Measurements from ENCODE around the gene MBTPS1.

Gene MBTPS1

DNA sequence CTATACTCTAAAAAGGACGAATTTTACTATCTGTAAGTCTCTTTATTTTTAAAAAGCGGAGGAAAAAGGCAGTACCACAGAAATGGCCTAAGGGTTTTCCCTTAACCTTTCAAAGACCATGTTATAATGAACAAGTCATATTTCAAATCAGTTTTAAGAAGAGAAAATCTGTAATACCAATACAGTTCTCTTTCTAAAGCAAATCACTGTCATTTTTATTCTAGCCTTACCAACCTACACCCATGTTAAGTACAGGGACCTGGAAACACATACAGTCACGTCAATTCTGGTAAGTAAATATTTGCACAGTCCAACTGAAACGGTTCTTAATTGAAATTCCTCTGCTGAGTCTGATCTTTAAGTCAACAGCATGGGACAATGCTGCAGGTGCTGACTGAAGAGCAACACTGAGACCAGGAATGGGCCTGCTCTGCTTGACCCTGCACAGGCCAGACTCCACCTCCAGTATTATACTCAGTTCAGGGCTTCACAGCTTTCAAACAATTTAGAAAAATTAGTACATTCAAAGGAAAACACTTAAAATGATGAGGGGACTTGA lies 20.2 kb downstream of the MBTPS1 start:
- Histone ChIP-seq H3K79me2 (ENCODE audit: low read length) (no peaks in the 10 kb centered on the region), H3K9ac (ENCODE audit: low read length) (no peak overlapping the region), H3K4me2 (ENCODE audit: low read length) (no peak overlapping the region), H2AFZ (ENCODE audit: low read depth, low read length) (no peak overlapping the region), H3K36me3 (replicated peaks; ENCODE audit: low read depth, low read length) (peaks cover 50% of the 10 kb centered on the region), H3K27me3 (ENCODE audit: low read depth, low read length) (no peaks in the 10 kb centered on the region), H3K4me1 (ENCODE audit: low read length) (peaks cover 9% of the 10 kb centered on the region), H3K9me3 (ENCODE audit: insufficient read depth, low read length) (no peaks in the 10 kb centered on the region), H3K4me3 (ENCODE audit: low read length) (no peak overlapping the region), H3K27ac (ENCODE audit: low read length) (no peak overlapping the region), H4K20me1 (ENCODE audit: insufficient read depth, low read length) (peaks cover 46% of the 10 kb centered on the region)
- TF ChIP-seq, protein P1, sequence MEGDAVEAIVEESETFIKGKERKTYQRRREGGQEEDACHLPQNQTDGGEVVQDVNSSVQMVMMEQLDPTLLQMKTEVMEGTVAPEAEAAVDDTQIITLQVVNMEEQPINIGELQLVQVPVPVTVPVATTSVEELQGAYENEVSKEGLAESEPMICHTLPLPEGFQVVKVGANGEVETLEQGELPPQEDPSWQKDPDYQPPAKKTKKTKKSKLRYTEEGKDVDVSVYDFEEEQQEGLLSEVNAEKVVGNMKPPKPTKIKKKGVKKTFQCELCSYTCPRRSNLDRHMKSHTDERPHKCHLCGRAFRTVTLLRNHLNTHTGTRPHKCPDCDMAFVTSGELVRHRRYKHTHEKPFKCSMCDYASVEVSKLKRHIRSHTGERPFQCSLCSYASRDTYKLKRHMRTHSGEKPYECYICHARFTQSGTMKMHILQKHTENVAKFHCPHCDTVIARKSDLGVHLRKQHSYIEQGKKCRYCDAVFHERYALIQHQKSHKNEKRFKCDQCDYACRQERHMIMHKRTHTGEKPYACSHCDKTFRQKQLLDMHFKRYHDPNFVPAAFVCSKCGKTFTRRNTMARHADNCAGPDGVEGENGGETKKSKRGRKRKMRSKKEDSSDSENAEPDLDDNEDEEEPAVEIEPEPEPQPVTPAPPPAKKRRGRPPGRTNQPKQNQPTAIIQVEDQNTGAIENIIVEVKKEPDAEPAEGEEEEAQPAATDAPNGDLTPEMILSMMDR (IDR thresholded peaks at IDR 0.05; ENCODE audit: low read depth, low read length) = no peak
- TF ChIP-seq EZH2phosphoT487 (IDR thresholded peaks at IDR 0.05; ENCODE audit: low read depth) = no peak

DNA sequence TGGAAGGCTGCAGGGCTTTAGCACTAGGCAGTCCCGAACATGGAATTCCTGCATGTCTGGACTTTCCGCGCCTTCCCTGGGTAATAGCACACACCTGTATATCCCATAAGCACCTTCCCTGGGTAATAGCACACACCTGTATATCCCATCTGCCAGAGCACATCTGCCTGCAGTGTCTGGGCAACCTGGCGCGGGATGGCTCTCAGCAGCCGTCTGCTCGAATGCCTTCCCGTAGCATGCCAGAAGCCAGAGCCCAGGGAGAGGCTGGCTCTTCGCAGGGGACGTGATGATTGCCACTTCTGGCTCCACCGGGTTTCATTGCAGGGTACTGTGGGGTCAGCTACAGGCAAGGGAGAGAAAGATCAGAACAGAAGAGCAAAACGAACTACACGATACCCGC lies 21.3 kb downstream of the MBTPS1 start:
- H3K4me2 ChIP-seq (ENCODE audit: low read length) = no peak overlapping the region
- peaks cover 9% of the 10 kb centered on the region for H3K4me1 ChIP-seq (ENCODE audit: low read length)
- peaks cover 53% of the 10 kb centered on the region for H3K36me3 ChIP-seq (replicated peaks; ENCODE audit: low read depth, low read length)
- no peaks in the 10 kb centered on the region for H3K79me2 ChIP-seq (ENCODE audit: low read length)
- H3K27me3 ChIP-seq (ENCODE audit: low read depth, low read length) = no peaks in the 10 kb centered on the region
- no peak overlapping the region for H3K4me3 ChIP-seq (ENCODE audit: low read length)
- no peak overlapping the region for H3K9ac ChIP-seq (ENCODE audit: low read length)
- no peak for TF ChIP-seq EZH2phosphoT487 (IDR thresholded peaks at IDR 0.05; ENCODE audit: low read depth)
- TF ChIP-seq, protein P1 (IDR thresholded peaks at IDR 0.05; ENCODE audit: low read depth, low read length) = no peak
- no peak overlapping the region for H2AFZ ChIP-seq (ENCODE audit: low read depth, low read length)
- H4K20me1 ChIP-seq (ENCODE audit: insufficient read depth, low read length) = peaks cover 47% of the 10 kb centered on the region
- H3K9me3 ChIP-seq (ENCODE audit: insufficient read depth, low read length) = no peaks in the 10 kb centered on the region
- no peak overlapping the region for H3K27ac ChIP-seq (ENCODE audit: low read length)

DNA sequence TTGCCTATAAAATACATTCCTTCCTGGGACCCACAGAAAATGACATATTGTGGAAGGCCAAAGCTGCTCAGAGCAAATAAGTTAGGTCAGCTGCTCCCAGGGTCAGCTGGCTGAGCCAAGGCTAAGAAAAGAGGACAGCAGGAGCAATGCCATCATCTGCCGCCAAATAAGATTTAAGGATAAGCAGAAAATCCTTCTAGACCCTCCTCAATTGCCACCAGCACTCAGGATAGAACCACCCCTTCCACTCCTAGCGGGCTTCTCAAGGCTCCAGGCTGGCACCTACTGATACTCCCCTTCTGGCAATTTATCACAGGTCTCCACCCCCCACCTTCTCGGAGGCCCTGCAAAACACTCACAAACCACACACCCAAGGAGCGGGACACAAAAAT lies 22.9 kb downstream of the MBTPS1 start:
- peaks cover 51% of the 10 kb centered on the region for H4K20me1 ChIP-seq (ENCODE audit: insufficient read depth, low read length)
- H3K4me3 ChIP-seq (ENCODE audit: low read length) = no peak overlapping the region

DNA sequence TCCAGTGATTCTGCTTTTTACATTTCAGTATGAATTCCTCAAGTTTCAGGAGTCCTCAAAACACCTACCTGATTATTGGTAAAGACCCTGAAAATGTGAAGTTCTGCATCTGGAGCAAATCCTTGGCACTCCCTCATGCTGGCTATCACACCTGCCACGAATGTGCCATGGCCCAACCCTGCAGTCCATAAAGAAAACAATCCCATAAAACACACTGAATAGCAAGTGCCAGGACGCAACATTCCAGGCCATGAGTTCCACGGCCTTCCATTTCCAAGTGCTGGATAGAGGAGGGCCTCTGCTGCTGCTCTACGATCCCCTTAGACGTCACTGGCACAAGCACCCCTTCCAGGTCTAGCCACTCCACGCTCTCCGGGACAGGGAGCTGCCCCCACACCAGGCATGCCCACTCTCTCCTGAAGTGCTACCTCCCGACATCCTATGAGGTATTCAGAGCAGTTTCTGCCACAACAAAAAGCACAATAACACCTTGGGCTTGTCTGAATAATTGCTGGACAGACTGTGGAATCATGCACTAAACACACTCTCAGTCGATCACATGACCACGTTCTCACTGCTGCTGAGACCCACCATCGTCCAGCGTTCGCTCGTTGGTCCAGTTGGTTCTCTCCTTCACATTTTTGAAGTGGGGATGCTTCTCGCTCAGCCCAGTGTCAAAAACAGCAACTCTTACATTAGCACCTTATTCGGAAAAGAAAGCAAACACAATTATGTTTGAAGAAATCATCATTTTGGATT lies 23.4 kb downstream of the MBTPS1 start:
- Histone ChIP-seq H3K4me2 (ENCODE audit: low read length) (no peak overlapping the region), H2AFZ (ENCODE audit: low read depth, low read length) (no peak overlapping the region), H3K4me1 (ENCODE audit: low read length) (peaks cover 17% of the 10 kb centered on the region), H3K9ac (ENCODE audit: low read length) (no peak overlapping the region), H3K9me3 (ENCODE audit: insufficient read depth, low read length) (no peaks in the 10 kb centered on the region), H3K27me3 (ENCODE audit: low read depth, low read length) (peaks cover 8% of the 10 kb centered on the region), H4K20me1 (ENCODE audit: insufficient read depth, low read length) (peaks cover 53% of the 10 kb centered on the region), H3K79me2 (ENCODE audit: low read length) (no peaks in the 10 kb centered on the region), H3K27ac (ENCODE audit: low read length) (no peak overlapping the region), H3K36me3 (replicated peaks; ENCODE audit: low read depth, low read length) (peaks cover 65% of the 10 kb centered on the region), H3K4me3 (ENCODE audit: low read length) (no peak overlapping the region)
- TF ChIP-seq, protein P1 (IDR thresholded peaks at IDR 0.05; ENCODE audit: low read depth, low read length) = no peak
- TF ChIP-seq EZH2phosphoT487 (IDR thresholded peaks at IDR 0.05; ENCODE audit: low read depth) = no peak

More for the DNA sequence above, 22.9 kb downstream of the MBTPS1 start:
- Histone ChIP-seq H3K4me2 (ENCODE audit: low read length) (no peak overlapping the region), H2AFZ (ENCODE audit: low read depth, low read length) (no peak overlapping the region), H3K4me1 (ENCODE audit: low read length) (peaks cover 11% of the 10 kb centered on the region), H3K9ac (ENCODE audit: low read length) (no peak overlapping the region), H3K27ac (ENCODE audit: low read length) (no peak overlapping the region), H3K27me3 (ENCODE audit: low read depth, low read length) (peaks cover 7% of the 10 kb centered on the region; the same call in 1 of the 2 replicates), H3K79me2 (ENCODE audit: low read length) (no peaks in the 10 kb centered on the region), H3K9me3 (ENCODE audit: insufficient read depth, low read length) (no peaks in the 10 kb centered on the region), H3K36me3 (replicated peaks; ENCODE audit: low read depth, low read length) (peaks cover 63% of the 10 kb centered on the region)
- TF ChIP-seq, protein P1 (IDR thresholded peaks at IDR 0.05; ENCODE audit: low read depth, low read length) = no peak
- no peak for TF ChIP-seq EZH2phosphoT487 (IDR thresholded peaks at IDR 0.05; ENCODE audit: low read depth)
